Lower leg skin (tissue), 4 donors: Measurements from ENCODE around the gene PDZD7. TPM values are rescaled to one million over a fixed set of nuclear protein-coding genes. Genes with fewer than 3 reads are reported as not detected.

Experiments used
- DNase-seq, 2 donors: peaks; one replicate each; pipeline ENCODE4 v3.0.0-alpha.2; 2019; ENCODE audit warnings: low spot score in 2 of 2
- H3K4me3 ChIP-seq: fragments of 200-600 bp; sonication (generic); 2 replicates; pipeline ENCODE4 v1.5.1; 2017; ENCODE audit warnings: mild to moderate bottlenecking, low read depth; ENCODE audit not compliant: poor library complexity, severe bottlenecking
- CTCF ChIP-seq, 3 donors: fragments of 450-650 bp; IDR thresholded peaks; one replicate each; pipeline ENCODE4 v1.5.1; 2016; ENCODE audit warnings: antibody characterized with exemption in 3 of 3, mild to moderate bottlenecking in 3 of 3, moderate library complexity in 2 of 3
- POLR2A ChIP-seq, 2 donors: fragments of 450-650 bp; IDR thresholded peaks; one replicate each; pipeline ENCODE4 v1.6.1; 2016 to 2017; ENCODE audit warnings: antibody characterized with exemption in 2 of 2, mild to moderate bottlenecking in 1 of 2, moderate library complexity in 1 of 2
- WGBS, 2 donors: methylation state at CpG; one replicate each; pipeline ENCODE4 v1.1.5; 2018; 5-methylcytosine and 5-hydroxymethylcytosine counted together
- intact Hi-C: fragments of 100-400 bp; cut with DNase I; formaldehyde crosslinking; loops from one replicate; pipeline ENCODE4 v1.15.0; 2023; ENCODE audit warnings: low total_unique reads
- total RNA-seq, 4 donors: library from RNA; depleted of rRNA; stranded (reverse); fragments of >200 nt; gene quantifications; one replicate each; pipeline ENCODE4 v1.1.0, GENCODE V29; 2016

PDZD7 gene
- total RNA-seq, 4 donors from 2014 or later, result 1.5 to 9.0 (median 3.5) TPM

GRCh38 chr10:100998183-100998990, 32.5 kb downstream of the PDZD7 start:
- intact Hi-C loops, result no loop called here
- peak; percentile 79 to 96 for DNase-seq
- peak overlapping the region; percentile 60 for H3K4me3 ChIP-seq
- 2 to 5% methylated on average over 21 to 25 of the region's 25 CpGs for WGBS, 2 donors
- TF ChIP-seq CTCF (IDR thresholded peaks at IDR 0.05), result no peak
- TF ChIP-seq POLR2A (IDR thresholded peaks at IDR 0.05), result no peak

GRCh38 chr10:100997360-100998182, 33.4 kb downstream of the PDZD7 start:
- DNase-seq, result peak; percentile 64 to 95
- WGBS, 2 donors, result 0% methylated on average over 15 to 51 of the region's 66 CpGs
- intact Hi-C loops, result no loop called here
- peak in 1 of 3 donors; percentile 75 for TF ChIP-seq CTCF (IDR thresholded peaks at IDR 0.05)
- no peak for TF ChIP-seq POLR2A (IDR thresholded peaks at IDR 0.05)
- peak overlapping the region; percentile 60 for H3K4me3 ChIP-seq

- TF ChIP-seq POLR2A (IDR thresholded peaks at IDR 0.05) (no peak), CTCF (IDR thresholded peaks at IDR 0.05) (no peak)
- 4 to 6% methylated on average over 34 to 44 of the region's 46 CpGs for WGBS, 2 donors
- intact Hi-C loops, result no loop called here
- H3K4me3 ChIP-seq, result peak overlapping the region; percentile 60
- no peak for DNase-seq
These were observed 34.1 kb downstream of the PDZD7 start for GRCh38 chr10:100996678-100997359.

- WGBS, 2 donors, result 62 to 69% methylated on average over 5 to 6 of the region's 6 CpGs
- no peak for DNase-seq
- H3K4me3 ChIP-seq, result no peak overlapping the region
- intact Hi-C loops, result no loop called here
- no peak for TF ChIP-seq CTCF (IDR thresholded peaks at IDR 0.05)
- no peak for TF ChIP-seq POLR2A (IDR thresholded peaks at IDR 0.05)
These were observed 35.7 kb downstream of the PDZD7 start for GRCh38 chr10:100995181-100995580.

GRCh38 chr10:100993986-100994708, 36.8 kb downstream of the PDZD7 start:
- peak in 1 of 3 donors; percentile 13 for TF ChIP-seq CTCF (IDR thresholded peaks at IDR 0.05)
- no peak for TF ChIP-seq POLR2A (IDR thresholded peaks at IDR 0.05)
- no peak overlapping the region for H3K4me3 ChIP-seq
- DNase-seq, result no peak
- WGBS, 2 donors, result 46 to 52% methylated on average over 10 of the region's 10 CpGs
- intact Hi-C loops, result no loop called here
